Measurements from ENCODE around the gene CAMLG. TPM values are rescaled to one million over a fixed set of nuclear protein-coding genes. Genes with fewer than 3 reads are reported as not detected.

Gene CAMLG
- total RNA-seq, 1 donor from 2014 or later: 39.4 TPM

DNA sequence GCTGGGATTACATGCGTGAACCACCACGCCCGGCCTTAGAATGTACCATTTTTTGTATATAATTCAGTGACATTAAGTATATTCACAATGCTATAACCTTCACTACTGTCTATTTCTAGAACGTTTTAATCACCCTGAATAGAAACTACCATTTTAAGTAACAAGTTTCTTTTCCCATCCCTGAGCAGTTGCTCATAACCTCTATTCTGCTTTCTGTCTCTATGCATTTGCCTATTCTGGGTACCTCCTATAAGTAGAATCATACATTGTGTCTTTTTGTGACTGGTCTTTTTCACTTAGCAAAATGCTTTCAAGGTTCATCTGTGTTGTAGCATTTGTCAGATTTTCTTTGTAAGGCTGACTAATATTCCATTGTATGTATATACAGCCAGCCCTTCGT is 60.1 kb downstream of the CAMLG start:
- H3K4me1 Mint-ChIP-seq (ENCODE audit: unreplicated experiment): no peaks in the 10 kb centered on the region
- H3K27ac Mint-ChIP-seq: no peak overlapping the region
- no peak for DNase-seq (ENCODE audit: extremely low spot score, unreplicated experiment)
- TF ChIP-seq, protein P1, sequence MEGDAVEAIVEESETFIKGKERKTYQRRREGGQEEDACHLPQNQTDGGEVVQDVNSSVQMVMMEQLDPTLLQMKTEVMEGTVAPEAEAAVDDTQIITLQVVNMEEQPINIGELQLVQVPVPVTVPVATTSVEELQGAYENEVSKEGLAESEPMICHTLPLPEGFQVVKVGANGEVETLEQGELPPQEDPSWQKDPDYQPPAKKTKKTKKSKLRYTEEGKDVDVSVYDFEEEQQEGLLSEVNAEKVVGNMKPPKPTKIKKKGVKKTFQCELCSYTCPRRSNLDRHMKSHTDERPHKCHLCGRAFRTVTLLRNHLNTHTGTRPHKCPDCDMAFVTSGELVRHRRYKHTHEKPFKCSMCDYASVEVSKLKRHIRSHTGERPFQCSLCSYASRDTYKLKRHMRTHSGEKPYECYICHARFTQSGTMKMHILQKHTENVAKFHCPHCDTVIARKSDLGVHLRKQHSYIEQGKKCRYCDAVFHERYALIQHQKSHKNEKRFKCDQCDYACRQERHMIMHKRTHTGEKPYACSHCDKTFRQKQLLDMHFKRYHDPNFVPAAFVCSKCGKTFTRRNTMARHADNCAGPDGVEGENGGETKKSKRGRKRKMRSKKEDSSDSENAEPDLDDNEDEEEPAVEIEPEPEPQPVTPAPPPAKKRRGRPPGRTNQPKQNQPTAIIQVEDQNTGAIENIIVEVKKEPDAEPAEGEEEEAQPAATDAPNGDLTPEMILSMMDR (conservative IDR thresholded peaks at IDR 0.05): no peak
- no peaks in the 10 kb centered on the region for H3K27me3 Mint-ChIP-seq
- H3K4me3 Mint-ChIP-seq: no peak overlapping the region
- peaks cover 35% of the 10 kb centered on the region for H3K36me3 Mint-ChIP-seq
- H3K9me3 Mint-ChIP-seq: no peaks in the 10 kb centered on the region

Other genes starting within 250 kb of the CAMLG start
- 10.8 and 29.8 TPM in 2 replicates for gene JADE2, start 212.9 kb upstream of the CAMLG start, total RNA-seq (ENCODE audit: low replicate concordance)
- gene SAR1B, start 105.7 kb upstream of the CAMLG start, total RNA-seq (ENCODE audit: low replicate concordance): 56.9 and 67.5 TPM in 2 replicates
- gene SEC24A, start 89.8 kb upstream of the CAMLG start, total RNA-seq (ENCODE audit: low replicate concordance): 27.5 and 37.2 TPM in 2 replicates
- 46.0 and 66.3 TPM in 2 replicates for gene DDX46, start 20.2 kb downstream of the CAMLG start, total RNA-seq (ENCODE audit: low replicate concordance)
- gene C5orf24, start 107.4 kb downstream of the CAMLG start, total RNA-seq (ENCODE audit: low replicate concordance): 43.7 and 62.9 TPM in 2 replicates
- gene TXNDC15, start 135.8 kb downstream of the CAMLG start, total RNA-seq (ENCODE audit: low replicate concordance): 37.1 and 41.3 TPM in 2 replicates
- 10.4 and 10.5 TPM in 2 replicates for gene PCBD2, start 166.6 kb downstream of the CAMLG start, total RNA-seq (ENCODE audit: low replicate concordance)
- 0.22 and 0.74 TPM in 2 replicates for gene CATSPER3, start 229.4 kb downstream of the CAMLG start, total RNA-seq (ENCODE audit: low replicate concordance)

All from type B pancreatic cell (in vitro differentiated cells).